ENCODE measurements around the gene SRP19. TPM values are rescaled to one million over a fixed set of nuclear protein-coding genes. Genes with fewer than 3 reads are reported as not detected.

Gene SRP19
- total RNA-seq (10 to 100 TPM; 23.6 to 45.7 (median 28.2) TPM), polyA plus RNA-seq (10 to 100 TPM; 54.3 to 81.7 TPM)
- long read RNA-seq, donor 1, transcript SRP19-205 (2 exons, 473 nt): minor isoform, 11 of 40 reads
- long read RNA-seq, donor 1, transcript SRP19-206 (5 exons, 2,841 nt): major isoform, 18 of 40 reads
- long read RNA-seq, donor 1, partial matches to known transcripts: 4 of 40 reads
- long read RNA-seq, donor 1, other reads (novel, unspliced or antisense): 4 of 40 reads
- long read RNA-seq, donor 2, transcript SRP19-206 (5 exons, 2,841 nt): major isoform, 17 of 46 reads
- long read RNA-seq, donor 2, transcript SRP19-205 (2 exons, 473 nt): minor isoform, 16 of 46 reads
- long read RNA-seq, donor 2, partial matches to known transcripts: 3 of 46 reads
- long read RNA-seq, donor 2, other reads (novel, unspliced or antisense): 5 of 46 reads
- long read RNA-seq, donor 3, transcript SRP19-206 (5 exons, 2,841 nt): minor isoform, 17 of 45 reads
- long read RNA-seq, donor 3, transcript SRP19-205 (2 exons, 473 nt): major isoform, 22 of 45 reads
- long read RNA-seq, donor 3, partial matches to known transcripts: 1 of 45 reads
- long read RNA-seq, donor 3, other reads (novel, unspliced or antisense): 0 of 45 reads

- peak; percentile 95 to 98 (median 96) for ATAC-seq
Measured at GRCh38 chr5:112860929-112861637, at the start of gene SRP19. Gene SRP19 (plus strand): TSS chr5:112861287. CDS start chr5:112861377, 90 bp downstream.

GRCh38 chr5:112812549-112812948, 48.5 kb upstream of the SRP19 start:
- Histone ChIP-seq H3K36me3 (peaks cover 0 to 80% (median 48%) of the 10 kb centered on the region in 9 donors), H3K4me3 (no peak overlapping the region), H3K27ac (no peak overlapping the region), H3K4me1 (peaks cover 0 to 9% (median 0%) of the 10 kb centered on the region in 12 donors), H3K9me3 (no peaks in the 10 kb centered on the region), H3K27me3 (no peaks in the 10 kb centered on the region)
- DNase-seq (no peak), ATAC-seq (no peak)
- intact Hi-C loops (cut with DNase I): no loop called here
- 89 to 96% (median 95%) methylated on average over 1 of the region's 1 CpG for WGBS, 4 donors
- TF ChIP-seq POLR2A (IDR thresholded peaks at IDR 0.05): no peak
- TF ChIP-seq, protein P1, sequence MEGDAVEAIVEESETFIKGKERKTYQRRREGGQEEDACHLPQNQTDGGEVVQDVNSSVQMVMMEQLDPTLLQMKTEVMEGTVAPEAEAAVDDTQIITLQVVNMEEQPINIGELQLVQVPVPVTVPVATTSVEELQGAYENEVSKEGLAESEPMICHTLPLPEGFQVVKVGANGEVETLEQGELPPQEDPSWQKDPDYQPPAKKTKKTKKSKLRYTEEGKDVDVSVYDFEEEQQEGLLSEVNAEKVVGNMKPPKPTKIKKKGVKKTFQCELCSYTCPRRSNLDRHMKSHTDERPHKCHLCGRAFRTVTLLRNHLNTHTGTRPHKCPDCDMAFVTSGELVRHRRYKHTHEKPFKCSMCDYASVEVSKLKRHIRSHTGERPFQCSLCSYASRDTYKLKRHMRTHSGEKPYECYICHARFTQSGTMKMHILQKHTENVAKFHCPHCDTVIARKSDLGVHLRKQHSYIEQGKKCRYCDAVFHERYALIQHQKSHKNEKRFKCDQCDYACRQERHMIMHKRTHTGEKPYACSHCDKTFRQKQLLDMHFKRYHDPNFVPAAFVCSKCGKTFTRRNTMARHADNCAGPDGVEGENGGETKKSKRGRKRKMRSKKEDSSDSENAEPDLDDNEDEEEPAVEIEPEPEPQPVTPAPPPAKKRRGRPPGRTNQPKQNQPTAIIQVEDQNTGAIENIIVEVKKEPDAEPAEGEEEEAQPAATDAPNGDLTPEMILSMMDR (IDR thresholded peaks at IDR 0.05): no peak

More at GRCh38 chr5:112860929-112861637, at the start of gene SRP19:
- Histone ChIP-seq H3K9me3 (no peaks in the 10 kb centered on the region), H3K27me3 (no peaks in the 10 kb centered on the region), H3K4me1 (peaks cover 0 to 35% (median 26%) of the 10 kb centered on the region in 12 donors), H3K27ac (peak within 1 kb of the TSS; percentile 63 to 89 (median 82)), H3K4me3 (peak within 1 kb of the TSS; percentile 71 to 98 (median 84)), H3K36me3 (peaks cover 0 to 36% (median 32%) of the 10 kb centered on the region in 9 donors)
- intact Hi-C loops (cut with DNase I): loop anchor here in 8 of 10 donors (2.0 to 10.0 kb wide), 5 partner anchors 54 to 116 kb away; partner anchors contain the start of genes REEP5 (in 6 of the 8) and DCP2 (in 2 of the 8)
- 1 to 3% (median 2%) methylated on average over 34 to 47 of the region's 47 CpGs for WGBS, 4 donors
- TF ChIP-seq, protein P1 (IDR thresholded peaks at IDR 0.05): no peak
- peak in 1 of 2 donors; percentile 78 for TF ChIP-seq POLR2A (IDR thresholded peaks at IDR 0.05)
- DNase-seq: peak; percentile 95 to 97 (median 96)

DNA sequence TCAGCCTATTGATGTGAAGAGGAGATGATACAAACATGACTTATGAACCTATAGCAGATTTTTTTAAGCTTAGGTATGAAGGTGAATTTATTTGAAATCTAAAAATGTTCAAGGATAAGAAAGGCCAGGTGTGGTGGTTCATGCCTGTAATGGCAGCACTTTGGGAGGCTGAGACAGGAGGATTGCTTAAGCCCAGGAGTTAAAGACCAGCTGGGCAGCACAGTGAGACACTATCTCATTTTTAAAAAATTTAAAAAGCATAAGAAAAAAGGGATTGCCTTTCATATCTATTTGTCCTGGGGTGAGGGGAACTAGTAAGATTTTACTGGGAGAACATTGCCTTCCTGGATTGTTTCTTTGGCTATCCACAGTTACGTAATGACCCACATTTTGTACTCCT, 40.8 kb upstream of the SRP19 start:
- no peaks in the 10 kb centered on the region for H3K4me1 ChIP-seq
- ATAC-seq (no peak), DNase-seq (no peak)
- no peak for TF ChIP-seq POLR2A (IDR thresholded peaks at IDR 0.05)
- TF ChIP-seq, protein P1 (IDR thresholded peaks at IDR 0.05): no peak
- WGBS, 4 donors: 96 to 98% (median 97%) methylated on average over 1 of the region's 1 CpG
- peaks cover 2 to 97% (median 81%) of the 10 kb centered on the region in 9 donors for H3K36me3 ChIP-seq
- intact Hi-C loops (cut with DNase I): no loop called here
- no peak overlapping the region for H3K4me3 ChIP-seq
- H3K9me3 ChIP-seq: no peaks in the 10 kb centered on the region
- H3K27me3 ChIP-seq: no peaks in the 10 kb centered on the region
- no peak overlapping the region for H3K27ac ChIP-seq

Measured in heart left ventricle (tissue), 16 donors.